ENCODE results near the gene IL10RB. TPM values are rescaled to one million over a fixed set of nuclear protein-coding genes. Genes with fewer than 3 reads are reported as not detected.

Gene IL10RB
- total RNA-seq, 4 donors from 2014 or later = 17.9 to 45.5 (median 27.7) TPM

DNA sequence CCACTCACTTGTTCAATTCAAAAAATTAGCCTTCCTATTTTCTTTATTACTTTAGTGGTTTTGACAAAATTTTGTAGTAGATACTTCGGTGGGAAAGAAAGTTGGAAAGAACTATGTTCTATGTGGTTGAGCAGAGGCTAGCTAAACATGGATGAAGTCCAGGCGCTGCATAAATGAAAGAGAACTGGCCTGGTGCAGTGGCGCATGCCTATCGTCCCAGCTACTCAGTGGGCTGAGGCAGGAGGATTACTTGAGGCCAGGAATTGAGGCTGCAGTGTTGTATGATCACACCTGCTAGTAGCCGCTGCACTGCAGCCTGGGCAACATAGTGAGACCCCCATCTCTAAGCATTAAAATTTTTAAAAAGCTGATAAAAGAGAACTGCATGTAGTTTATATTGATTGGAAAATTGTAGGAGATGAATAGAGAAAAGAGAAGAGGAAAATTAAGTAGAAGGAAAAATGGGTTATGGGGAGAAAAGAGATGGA is 79.6 kb downstream of the IL10RB start:
- no peak overlapping the region for H3K27ac ChIP-seq
- H3K9me3 ChIP-seq = no peaks in the 10 kb centered on the region
- intact Hi-C loops (cut with DNase I; ENCODE audit: low total_unique reads) = no loop called here
- no peak overlapping the region for H3K4me3 ChIP-seq
- H3K36me3 ChIP-seq = no peaks in the 10 kb centered on the region
- H3K27me3 ChIP-seq = no peaks in the 10 kb centered on the region
- no peak for TF ChIP-seq POLR2A (IDR thresholded peaks at IDR 0.05)
- TF ChIP-seq CTCF (IDR thresholded peaks at IDR 0.05) = no peak
- H3K4me1 ChIP-seq = no peaks in the 10 kb centered on the region
- no peak for DNase-seq

Other genes starting within 250 kb of the IL10RB start
- not detected for gene OLIG2, start 240.4 kb upstream of the IL10RB start, total RNA-seq
- gene OLIG1, start 196.2 kb upstream of the IL10RB start, total RNA-seq = not detected
- 10 to 100 TPM in 3 of 4 donors, 1 to 10 TPM in 1; 2.4 to 38.4 (median 24.4) TPM for gene IFNAR2, start 36.4 kb upstream of the IL10RB start, total RNA-seq
- gene IFNAR1, start 58.6 kb downstream of the IL10RB start, total RNA-seq = 100 to 1,000 TPM in 1 of 4 donors, 10 to 100 TPM in 3; 26.8 to 115 (median 39.3) TPM
- 10 to 100 TPM; 25.4 to 67.6 (median 58.3) TPM for gene IFNGR2, start 137.0 kb downstream of the IL10RB start, total RNA-seq
- gene TMEM50B, start 213.6 kb downstream of the IL10RB start, total RNA-seq = 100 to 1,000 TPM in 1 of 4 donors, 10 to 100 TPM in 3; 43.3 to 116 (median 76.7) TPM
- gene DNAJC28, start 225.3 kb downstream of the IL10RB start, total RNA-seq = 1 to 10 TPM in 2 of 4 donors, not detected in 2; 1.4 to 2.1 TPM

Data from uterus (tissue), 4 donors.